GM18861 (cell line): Measurements from ENCODE around the gene TMEM92.
"Not testable (repeated sequence)": the region's sequence is repeated elsewhere in the genome, so short reads cannot be mapped to it uniquely, and the experiment has no call there.

Experiments used
- ATAC-seq: cut with Tn5 transposase; IDR thresholded peaks from one replicate; pipeline ENCODE4 v1.9.1; 2021; ENCODE audit not compliant: unreplicated experiment

Gene TMEM92

GRCh38 chr17:50273654-50274040 is 619 bp upstream of the TMEM92 start:
- no peak for ATAC-seq

- no peak for ATAC-seq
These were observed 593 bp downstream of the TMEM92 start for GRCh38 chr17:50274897-50275221.

- ATAC-seq: no peak
These were observed 1.0 kb downstream of the TMEM92 start for GRCh38 chr17:50275279-50275678.

GRCh38 chr17:50276588-50277356 is 2.5 kb downstream of the TMEM92 start:
- no peak for ATAC-seq

- no peak for ATAC-seq
These were observed 3.1 kb downstream of the TMEM92 start for GRCh38 chr17:50277357-50277754.

- ATAC-seq: no peak
These were observed 4.4 kb downstream of the TMEM92 start for GRCh38 chr17:50278526-50279180.

- no peak for ATAC-seq
These were observed 4.9 kb downstream of the TMEM92 start for GRCh38 chr17:50279181-50279526.

- ATAC-seq: no peak
These were observed 5.4 kb downstream of the TMEM92 start for GRCh38 chr17:50279639-50280038.

GRCh38 chr17:50280068-50280467 is 5.8 kb downstream of the TMEM92 start:
- ATAC-seq: no peak

GRCh38 chr17:50280801-50281441 is 6.7 kb downstream of the TMEM92 start:
- ATAC-seq: no peak

- ATAC-seq: no peak
These were observed 7.6 kb downstream of the TMEM92 start for GRCh38 chr17:50281739-50282401.

- no peak for ATAC-seq
These were observed 9.0 kb downstream of the TMEM92 start for GRCh38 chr17:50283246-50283645.

GRCh38 chr17:50283714-50284113 is 9.4 kb downstream of the TMEM92 start:
- ATAC-seq: no peak

GRCh38 chr17:50285941-50286340 is 11.7 kb downstream of the TMEM92 start:
- no peak for ATAC-seq

- not testable (repeated sequence) for ATAC-seq
These were observed 13.0 kb downstream of the TMEM92 start for GRCh38 chr17:50287302-50287701.

- no peak for ATAC-seq
These were observed 14.0 kb downstream of the TMEM92 start for GRCh38 chr17:50288306-50288705.

GRCh38 chr17:50289278-50289677 is 15.0 kb downstream of the TMEM92 start:
- no peak for ATAC-seq

GRCh38 chr17:50289991-50290702 is 15.9 kb downstream of the TMEM92 start:
- ATAC-seq: no peak

GRCh38 chr17:50290933-50291332 is 16.7 kb downstream of the TMEM92 start:
- ATAC-seq: no peak

- ATAC-seq: no peak
These were observed 18.2 kb downstream of the TMEM92 start for GRCh38 chr17:50292465-50292864.

- no peak for ATAC-seq
These were observed 20.8 kb downstream of the TMEM92 start for GRCh38 chr17:50295021-50295420.
